Colonic mucosa (tissue), 4 donors: Measurements from ENCODE around the gene TSG101. TPM values are rescaled to one million over a fixed set of nuclear protein-coding genes. Genes with fewer than 3 reads are reported as not detected.

Experiments
- DNase-seq: peaks from one replicate; pipeline ENCODE4 v3.0.0-alpha.2; 2020
- H3K27ac ChIP-seq: fragments of 200-600 bp; one replicate; pipeline ENCODE4 v1.8.0; 2021
- H3K27me3 ChIP-seq: fragments of 200-600 bp; one replicate; pipeline ENCODE4 v1.8.0; 2021
- H3K36me3 ChIP-seq: fragments of 200-600 bp; one replicate; pipeline ENCODE4 v1.8.0; 2021
- H3K4me1 ChIP-seq: fragments of 200-600 bp; one replicate; pipeline ENCODE4 v1.8.0; 2021; ENCODE audit warnings: mild to moderate bottlenecking
- H3K4me3 ChIP-seq: fragments of 200-600 bp; one replicate; pipeline ENCODE4 v1.8.0; 2021
- H3K9ac ChIP-seq, 2 donors: one replicate each; pipeline ENCODE4 v1.7.0; 2013; ENCODE audit warnings: control low read depth in 2 of 2, low read depth in 2 of 2, low read length in 2 of 2
- H3K9me3 ChIP-seq: fragments of 200-600 bp; one replicate; pipeline ENCODE4 v1.8.0; 2021
- intact Hi-C: fragments of 100-400 bp; cut with DNase I; formaldehyde crosslinking; loops from one replicate; pipeline ENCODE4 v1.14.1; 2022
- total RNA-seq, 2 donors: library from RNA; stranded (reverse); fragmentation: NEBNext Ultra II Directional in 1 of 2; extraction: Animal tissue kit (Norgen Biotek cat#: 25700) in 1 of 2; gene quantifications; one replicate each; pipeline ENCODE4 v1.2.1, GENCODE V29; 2021
- TF ChIP-seq, protein P1 (sequence below): fragments of 200-600 bp; IDR thresholded peaks from one replicate; pipeline ENCODE4 v1.8.0; 2022; ENCODE audit warnings: antibody characterized with exemption, mild to moderate bottlenecking
- donor health status: healthy.
- donor health status: DM: no; HTN: no; CAD: no.
- donor health status: DM: no; HTN: no; CAD: no.

Gene TSG101
- total RNA-seq, 2 donors from 2014 or later: 54.0 to 64.9 TPM

DNA sequence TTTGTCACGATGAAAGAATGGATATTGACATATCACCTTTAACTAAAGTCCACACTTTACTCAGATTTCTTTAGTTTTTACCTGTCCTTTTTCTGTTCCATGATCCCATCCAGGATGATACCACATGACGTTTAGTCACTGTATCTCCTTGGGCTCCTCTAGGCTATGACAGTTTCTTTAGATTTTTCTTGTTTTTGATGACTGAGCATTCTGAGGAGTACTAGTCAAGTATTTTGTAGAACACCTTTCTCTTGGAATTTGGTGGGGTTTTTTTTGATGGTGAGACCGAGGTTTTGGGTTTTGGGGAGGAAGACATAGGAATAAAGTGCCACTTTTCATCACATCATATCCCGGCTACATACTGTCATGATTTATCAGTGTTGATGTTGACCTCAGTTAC lies 67.1 kb downstream of the TSG101 start:
- H3K27ac ChIP-seq: no peak overlapping the region
- H3K9me3 ChIP-seq: no peaks in the 10 kb centered on the region
- no peaks in the 10 kb centered on the region for H3K4me1 ChIP-seq
- DNase-seq: no peak
- no peaks in the 10 kb centered on the region for H3K36me3 ChIP-seq
- no peak overlapping the region for H3K4me3 ChIP-seq
- TF ChIP-seq, protein P1, sequence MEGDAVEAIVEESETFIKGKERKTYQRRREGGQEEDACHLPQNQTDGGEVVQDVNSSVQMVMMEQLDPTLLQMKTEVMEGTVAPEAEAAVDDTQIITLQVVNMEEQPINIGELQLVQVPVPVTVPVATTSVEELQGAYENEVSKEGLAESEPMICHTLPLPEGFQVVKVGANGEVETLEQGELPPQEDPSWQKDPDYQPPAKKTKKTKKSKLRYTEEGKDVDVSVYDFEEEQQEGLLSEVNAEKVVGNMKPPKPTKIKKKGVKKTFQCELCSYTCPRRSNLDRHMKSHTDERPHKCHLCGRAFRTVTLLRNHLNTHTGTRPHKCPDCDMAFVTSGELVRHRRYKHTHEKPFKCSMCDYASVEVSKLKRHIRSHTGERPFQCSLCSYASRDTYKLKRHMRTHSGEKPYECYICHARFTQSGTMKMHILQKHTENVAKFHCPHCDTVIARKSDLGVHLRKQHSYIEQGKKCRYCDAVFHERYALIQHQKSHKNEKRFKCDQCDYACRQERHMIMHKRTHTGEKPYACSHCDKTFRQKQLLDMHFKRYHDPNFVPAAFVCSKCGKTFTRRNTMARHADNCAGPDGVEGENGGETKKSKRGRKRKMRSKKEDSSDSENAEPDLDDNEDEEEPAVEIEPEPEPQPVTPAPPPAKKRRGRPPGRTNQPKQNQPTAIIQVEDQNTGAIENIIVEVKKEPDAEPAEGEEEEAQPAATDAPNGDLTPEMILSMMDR: no peak
- no peaks in the 10 kb centered on the region for H3K27me3 ChIP-seq
- H3K9ac ChIP-seq: no peak overlapping the region
- intact Hi-C loops: no loop called here

DNA sequence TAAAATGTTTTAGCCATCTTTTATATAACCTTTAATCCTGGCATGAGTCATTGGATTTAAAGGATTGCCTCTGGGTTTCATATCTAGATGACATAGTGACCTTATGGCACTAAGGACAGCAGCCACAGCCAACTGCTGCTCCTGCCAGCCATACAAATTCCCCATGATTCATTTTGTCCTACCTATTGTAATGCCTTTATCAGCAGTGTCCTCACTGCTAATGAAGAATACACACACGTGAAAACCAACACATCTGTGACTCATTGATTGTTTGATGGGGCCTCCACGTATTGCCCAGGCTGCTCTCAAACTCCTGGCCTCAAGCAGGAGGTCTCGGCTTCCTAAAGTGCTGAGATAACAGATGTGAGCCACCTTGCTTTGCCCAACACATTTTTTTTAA lies 69.3 kb downstream of the TSG101 start:
- Histone ChIP-seq H3K36me3 (no peaks in the 10 kb centered on the region), H3K4me3 (no peak overlapping the region), H3K27me3 (no peaks in the 10 kb centered on the region), H3K4me1 (no peaks in the 10 kb centered on the region), H3K9ac (no peak overlapping the region), H3K9me3 (no peaks in the 10 kb centered on the region), H3K27ac (no peak overlapping the region)
- no peak for DNase-seq
- TF ChIP-seq, protein P1: no peak
- intact Hi-C loops: no loop called here

DNA sequence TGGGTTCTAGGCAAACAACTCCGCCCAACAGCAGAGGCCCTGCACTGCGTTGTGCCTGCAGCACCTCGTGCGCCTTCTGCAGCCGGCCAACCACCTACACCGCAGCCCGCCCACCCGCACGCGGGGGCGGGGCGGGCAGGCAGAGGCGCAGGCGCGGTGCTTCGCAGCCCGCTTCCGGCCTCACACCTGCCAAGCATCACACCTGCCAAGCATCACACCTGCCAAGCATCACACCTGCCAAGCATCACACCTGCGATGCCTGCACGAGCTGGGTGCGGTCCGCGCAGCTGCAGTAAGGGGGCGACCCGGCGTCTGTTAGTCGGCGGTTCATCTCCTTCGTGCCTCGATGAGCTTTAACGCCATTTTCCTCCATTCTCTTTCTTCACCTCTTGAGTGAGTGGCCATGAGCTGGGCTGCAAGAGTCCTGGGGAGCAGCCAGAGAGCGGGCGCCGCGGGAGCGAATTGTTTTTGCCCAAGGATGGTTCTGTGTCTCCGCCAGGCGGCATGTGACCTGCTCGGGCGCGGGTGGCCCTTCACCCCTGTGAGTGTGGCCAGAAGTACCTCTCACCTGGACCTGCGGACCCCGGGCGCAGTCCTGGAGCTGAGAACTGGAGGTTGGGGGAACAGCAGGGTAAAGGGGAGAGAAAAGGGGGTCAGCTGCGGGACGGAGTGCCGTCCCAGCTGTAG lies 70.9 kb downstream of the TSG101 start, which contains the start of gene LDHAL6A:
TSS of gene LDHAL6A (plus strand) at position 171 of the 687 bp plus-strand sequence. CDS start 825 bp downstream, outside the sequence.
- no peak for DNase-seq
- Histone ChIP-seq H3K36me3 (no peaks in the 10 kb centered on the region), H3K4me1 (no peaks in the 10 kb centered on the region), H3K4me3 (no peak within 1 kb of the TSS), H3K27me3 (no peaks in the 10 kb centered on the region), H3K27ac (no peak within 1 kb of the TSS), H3K9ac (no peak within 1 kb of the TSS), H3K9me3 (no peaks in the 10 kb centered on the region)
- TF ChIP-seq, protein P1: no peak
- intact Hi-C loops: no loop called here

DNA sequence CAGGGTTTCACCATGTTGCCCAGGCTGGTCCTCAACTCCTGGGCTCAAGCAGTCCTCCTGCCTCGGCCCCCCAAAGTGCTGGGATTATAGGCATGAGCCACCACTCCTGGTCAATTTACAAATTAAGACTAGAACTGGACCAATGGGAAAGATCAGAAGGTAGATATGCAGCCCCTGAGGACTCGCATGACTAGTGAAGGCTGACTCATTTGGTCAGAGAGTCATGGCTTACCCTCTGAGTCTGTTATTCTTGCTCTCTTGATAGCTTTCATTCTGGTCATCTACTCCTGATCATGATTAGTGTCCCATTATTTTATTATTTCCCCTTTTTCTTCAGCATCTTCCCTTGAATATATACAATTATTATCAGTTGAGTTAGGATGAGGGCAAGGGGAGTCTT lies 73.8 kb downstream of the TSG101 start:
- intact Hi-C loops: no loop called here
- Histone ChIP-seq H3K36me3 (no peaks in the 10 kb centered on the region), H3K4me1 (no peaks in the 10 kb centered on the region), H3K27me3 (no peaks in the 10 kb centered on the region), H3K9me3 (no peaks in the 10 kb centered on the region), H3K27ac (no peak overlapping the region), H3K9ac (no peak overlapping the region), H3K4me3 (no peak overlapping the region)
- DNase-seq: no peak
- TF ChIP-seq, protein P1: no peak

DNA sequence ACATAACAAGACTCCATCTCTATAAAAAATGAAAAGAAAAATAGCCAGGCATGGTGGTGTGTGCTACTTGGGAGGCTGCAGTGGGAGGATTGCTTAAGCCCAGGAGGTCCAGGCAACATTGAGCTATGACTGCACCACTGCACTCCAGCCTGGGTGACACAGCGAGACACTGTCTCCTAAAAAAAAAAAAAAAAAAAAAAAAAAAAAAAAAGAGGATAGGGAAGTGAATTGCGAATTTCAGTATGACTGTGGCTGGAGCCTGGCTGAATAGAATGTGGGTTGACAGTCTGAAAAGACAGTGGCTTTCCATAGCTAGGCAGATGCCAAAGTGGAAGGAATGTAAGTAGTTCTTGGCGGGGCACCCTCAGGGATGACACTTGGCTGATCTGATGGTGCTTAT lies 77.5 kb downstream of the TSG101 start:
- no peak overlapping the region for H3K4me3 ChIP-seq
- no peaks in the 10 kb centered on the region for H3K36me3 ChIP-seq
- DNase-seq: no peak
- no peaks in the 10 kb centered on the region for H3K9me3 ChIP-seq
- no peak overlapping the region for H3K27ac ChIP-seq
- H3K9ac ChIP-seq: no peak overlapping the region
- intact Hi-C loops: no loop called here
- TF ChIP-seq, protein P1: no peak
- no peaks in the 10 kb centered on the region for H3K4me1 ChIP-seq
- H3K27me3 ChIP-seq: no peaks in the 10 kb centered on the region
